Type B pancreatic cell (in vitro differentiated cells): ENCODE data around the gene GPBAR1. TPM values are rescaled to one million over a fixed set of nuclear protein-coding genes. Genes with fewer than 3 reads are reported as not detected.

Experiments
- DNase-seq: peaks from one replicate; pipeline ENCODE4 v3.0.0; 2021; ENCODE audit warnings: mixed read lengths; ENCODE audit not compliant: unreplicated experiment; ENCODE audit errors: extremely low spot score
- H3K27ac Mint-ChIP-seq: 2 replicates; pipeline ENCODE4 v1.8.0; 2021; ENCODE audit warnings: mild to moderate bottlenecking, mixed read lengths
- H3K27me3 Mint-ChIP-seq: 2 replicates; pipeline ENCODE4 v1.8.0; 2021; ENCODE audit warnings: mixed read lengths
- H3K36me3 Mint-ChIP-seq: 2 replicates; pipeline ENCODE4 v1.8.0; 2021; ENCODE audit warnings: mixed read lengths
- H3K4me1 Mint-ChIP-seq: one replicate; pipeline ENCODE4 v1.8.0; 2021; ENCODE audit warnings: mixed read lengths; ENCODE audit not compliant: unreplicated experiment
- H3K4me3 Mint-ChIP-seq: 2 replicates; pipeline ENCODE4 v1.8.0; 2021; ENCODE audit warnings: mild to moderate bottlenecking, mixed read lengths
- H3K9me3 Mint-ChIP-seq: 2 replicates; pipeline ENCODE4 v1.8.0; 2021; ENCODE audit warnings: mixed read lengths
- total RNA-seq: library from RNA; stranded (reverse); gene quantifications from 2 replicates; pipeline ENCODE4 v1.2.1, GENCODE V29; 2021; ENCODE audit warnings: low replicate concordance
- TF ChIP-seq, protein P1 (sequence below): fragments of 200-600 bp; sonication (generic); conservative IDR thresholded peaks from 2 replicates; pipeline ENCODE4 v1.5.0; 2021; ENCODE audit warnings: antibody characterized with exemption, mild to moderate bottlenecking

GPBAR1 gene
- total RNA-seq, 1 donor from 2014 or later, result 2.1 TPM

- DNase-seq, result no peak
- no peaks in the 10 kb centered on the region for H3K27me3 Mint-ChIP-seq
- H3K36me3 Mint-ChIP-seq, result peaks cover 36% of the 10 kb centered on the region
- peak overlapping the region; percentile 50 for H3K27ac Mint-ChIP-seq
- no peaks in the 10 kb centered on the region for H3K9me3 Mint-ChIP-seq
- TF ChIP-seq, protein P1, sequence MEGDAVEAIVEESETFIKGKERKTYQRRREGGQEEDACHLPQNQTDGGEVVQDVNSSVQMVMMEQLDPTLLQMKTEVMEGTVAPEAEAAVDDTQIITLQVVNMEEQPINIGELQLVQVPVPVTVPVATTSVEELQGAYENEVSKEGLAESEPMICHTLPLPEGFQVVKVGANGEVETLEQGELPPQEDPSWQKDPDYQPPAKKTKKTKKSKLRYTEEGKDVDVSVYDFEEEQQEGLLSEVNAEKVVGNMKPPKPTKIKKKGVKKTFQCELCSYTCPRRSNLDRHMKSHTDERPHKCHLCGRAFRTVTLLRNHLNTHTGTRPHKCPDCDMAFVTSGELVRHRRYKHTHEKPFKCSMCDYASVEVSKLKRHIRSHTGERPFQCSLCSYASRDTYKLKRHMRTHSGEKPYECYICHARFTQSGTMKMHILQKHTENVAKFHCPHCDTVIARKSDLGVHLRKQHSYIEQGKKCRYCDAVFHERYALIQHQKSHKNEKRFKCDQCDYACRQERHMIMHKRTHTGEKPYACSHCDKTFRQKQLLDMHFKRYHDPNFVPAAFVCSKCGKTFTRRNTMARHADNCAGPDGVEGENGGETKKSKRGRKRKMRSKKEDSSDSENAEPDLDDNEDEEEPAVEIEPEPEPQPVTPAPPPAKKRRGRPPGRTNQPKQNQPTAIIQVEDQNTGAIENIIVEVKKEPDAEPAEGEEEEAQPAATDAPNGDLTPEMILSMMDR, result no peak
- peaks cover 9% of the 10 kb centered on the region for H3K4me1 Mint-ChIP-seq
- no peak overlapping the region for H3K4me3 Mint-ChIP-seq
Observed at GRCh38 chr2:218226903-218227302, 33.9 kb upstream of the GPBAR1 start.

DNA sequence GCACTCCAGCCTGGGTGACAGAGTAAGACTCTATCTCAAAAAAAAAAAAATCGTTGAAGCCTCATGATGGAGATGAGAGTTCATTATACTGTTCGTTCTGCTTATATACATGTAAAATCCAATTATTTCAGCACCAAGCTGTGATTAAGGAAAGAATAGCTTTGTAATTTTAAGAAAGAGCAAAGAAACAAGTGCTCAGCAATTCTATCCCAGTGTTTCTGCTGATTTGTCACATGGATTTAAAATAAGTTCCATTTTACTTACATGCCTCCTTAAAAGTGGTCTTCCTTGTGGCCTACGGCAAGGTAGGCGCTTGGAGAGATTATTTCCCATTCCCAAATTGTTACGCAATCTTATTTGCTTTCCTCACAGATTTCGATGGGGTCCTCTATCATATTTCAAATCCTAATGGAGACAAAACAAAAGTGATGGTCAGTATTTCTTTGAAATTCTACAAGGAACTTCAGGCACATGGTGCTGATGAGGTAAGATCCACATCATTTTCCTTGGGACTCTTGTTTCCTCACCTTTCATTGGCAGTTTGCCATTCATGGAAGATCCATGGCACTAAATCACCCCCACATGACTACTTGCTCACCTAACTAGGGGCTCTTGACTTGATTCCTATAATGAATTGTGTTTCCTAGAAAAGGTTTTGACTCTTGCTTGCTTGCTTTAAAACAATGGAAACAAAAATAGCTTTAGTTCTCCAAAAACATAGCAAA lies 32.3 kb upstream of the GPBAR1 start:
- no peaks in the 10 kb centered on the region for H3K4me1 Mint-ChIP-seq
- DNase-seq, result no peak
- peak overlapping the region; percentile 92 for H3K27ac Mint-ChIP-seq
- no peaks in the 10 kb centered on the region for H3K9me3 Mint-ChIP-seq
- H3K36me3 Mint-ChIP-seq, result peaks cover 43% of the 10 kb centered on the region
- TF ChIP-seq, protein P1, result no peak
- H3K27me3 Mint-ChIP-seq, result no peaks in the 10 kb centered on the region
- H3K4me3 Mint-ChIP-seq, result no peak overlapping the region

- TF ChIP-seq, protein P1, result no peak
- Mint-ChIP-seq H3K4me3 (peak overlapping the region; percentile 26), H3K9me3 (no peaks in the 10 kb centered on the region), H3K27me3 (no peaks in the 10 kb centered on the region), H3K36me3 (peaks cover 47% of the 10 kb centered on the region), H3K27ac (peak overlapping the region; percentile 92), H3K4me1 (no peaks in the 10 kb centered on the region)
- no peak for DNase-seq
Observed at GRCh38 chr2:218229239-218229638, 31.6 kb upstream of the GPBAR1 start.

- peak overlapping the region; percentile 92 for H3K27ac Mint-ChIP-seq
- H3K27me3 Mint-ChIP-seq, result no peaks in the 10 kb centered on the region
- no peaks in the 10 kb centered on the region for H3K9me3 Mint-ChIP-seq
- no peak overlapping the region for H3K4me3 Mint-ChIP-seq
- H3K4me1 Mint-ChIP-seq, result no peaks in the 10 kb centered on the region
- peaks cover 47% of the 10 kb centered on the region for H3K36me3 Mint-ChIP-seq
- TF ChIP-seq, protein P1, result no peak
- DNase-seq, result no peak
Observed at GRCh38 chr2:218229851-218230250, 31.0 kb upstream of the GPBAR1 start.

- DNase-seq, result no peak
- peak overlapping the region; percentile 65 for H3K4me3 Mint-ChIP-seq
- H3K27ac Mint-ChIP-seq, result peak overlapping the region; percentile 92
- no peaks in the 10 kb centered on the region for H3K27me3 Mint-ChIP-seq
- no peaks in the 10 kb centered on the region for H3K9me3 Mint-ChIP-seq
- H3K36me3 Mint-ChIP-seq, result peaks cover 42% of the 10 kb centered on the region
- TF ChIP-seq, protein P1, result peak; percentile 57
- no peaks in the 10 kb centered on the region for H3K4me1 Mint-ChIP-seq
Observed at GRCh38 chr2:218230882-218231281, 29.9 kb upstream of the GPBAR1 start.
